DND-41 (cell line): ENCODE results near the gene PPP1R3G.

Source experiments
- ATAC-seq: fragments of 200-7000 bp; cut with Tn5 transposase; 3 replicates; pipeline ENCODE4 v1.9.1; 2021; ENCODE audit warnings: low read depth; ENCODE audit not compliant: insufficient read depth
- DNase-seq: peaks from one replicate; pipeline ENCODE4 v3.0.0-alpha.2; 2020
- H2AFZ ChIP-seq: 2 replicates; pipeline ENCODE4 v1.6.0; 2012; ENCODE audit warnings: low read depth, low read length
- H3K27ac ChIP-seq: 2 replicates; pipeline ENCODE4 v1.5.1; 2012; ENCODE audit warnings: low read length, inconsistent platforms
- H3K27me3 ChIP-seq: fragments of 200-600 bp; sonication (generic); 2 replicates; pipeline ENCODE4 v1.6.0; 2012; ENCODE audit warnings: low read length, mild to moderate bottlenecking, inconsistent platforms; ENCODE audit not compliant: insufficient read depth, poor library complexity
- H3K36me3 ChIP-seq: 2 replicates; pipeline ENCODE4 v1.5.1; 2012; ENCODE audit warnings: low read length, inconsistent platforms; ENCODE audit not compliant: insufficient read depth
- H3K4me1 ChIP-seq: 2 replicates; pipeline ENCODE4 v1.5.1; 2012; ENCODE audit warnings: mild to moderate bottlenecking, low read length; ENCODE audit not compliant: insufficient read depth
- H3K4me2 ChIP-seq: 2 replicates; pipeline ENCODE4 v1.6.0; 2012; ENCODE audit warnings: mild to moderate bottlenecking, moderate library complexity, low read length, inconsistent platforms; ENCODE audit not compliant: insufficient read depth
- H3K4me3 ChIP-seq, 2 experiments: fragments of 200-600 bp in 1 of 2; shearing (Covaris generic) in 1 of 2; 2 replicates each; pipeline ENCODE4 v1.5.1; 2012 to 2016; ENCODE audit warnings: inconsistent platforms in 2 of 2, low read length in 2 of 2, mild to moderate bottlenecking in 2 of 2, low read depth in 1 of 2, moderate library complexity in 1 of 2
- H3K79me2 ChIP-seq: 2 replicates; pipeline ENCODE4 v1.6.0; 2012; ENCODE audit warnings: low read length, inconsistent platforms; ENCODE audit not compliant: insufficient read depth
- H3K9ac ChIP-seq: 2 replicates; pipeline ENCODE4 v1.6.0; 2012; ENCODE audit warnings: low read depth, mild to moderate bottlenecking, inconsistent platforms, low read length, moderate library complexity
- H3K9me3 ChIP-seq: 2 replicates; pipeline ENCODE4 v1.5.1; 2012; ENCODE audit warnings: low read length, moderate library complexity, mild to moderate bottlenecking, inconsistent platforms; ENCODE audit not compliant: insufficient read depth, severe bottlenecking
- H4K20me1 ChIP-seq: 2 replicates; pipeline ENCODE4 v1.6.0; 2012; ENCODE audit warnings: low read length; ENCODE audit not compliant: insufficient read depth
- EZH2 ChIP-seq: IDR thresholded peaks from 3 replicates; pipeline ENCODE4 v1.6.1; 2012; ENCODE audit warnings: borderline replicate concordance, low read depth, mild to moderate bottlenecking, moderate library complexity, low read length, inconsistent platforms; ENCODE audit not compliant: severe bottlenecking
- TF ChIP-seq, protein P1 (sequence below): IDR thresholded peaks from 2 replicates; pipeline ENCODE4 v1.5.1; 2012; ENCODE audit warnings: borderline replicate concordance, low read length, moderate library complexity, mild to moderate bottlenecking; ENCODE audit not compliant: poor library complexity, severe bottlenecking; ENCODE audit errors: extremely low read depth

PPP1R3G gene

DNA sequence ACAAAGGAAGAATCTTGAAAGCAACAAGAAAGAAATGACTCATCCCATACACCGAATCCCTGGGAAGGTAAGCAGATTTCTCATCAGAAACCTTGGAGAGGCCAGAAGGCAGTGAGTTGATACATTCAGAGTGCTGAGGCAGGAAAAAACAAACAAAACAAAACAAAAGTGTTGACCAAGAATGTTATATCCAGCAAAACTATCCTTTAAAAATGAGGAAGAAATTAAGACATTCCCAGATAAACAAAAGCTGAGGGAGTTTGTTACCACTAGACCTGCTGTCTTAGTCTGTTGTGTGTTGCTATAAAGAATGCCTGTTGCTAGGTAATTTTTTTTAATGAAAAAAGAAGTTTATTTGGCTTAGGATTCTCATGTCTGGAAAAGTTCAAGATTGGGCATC is 33.7 kb upstream of the PPP1R3G start:
- no peak for DNase-seq
- Histone ChIP-seq H3K27ac (no peak overlapping the region), H3K4me2 (no peak overlapping the region), H2AFZ (no peak overlapping the region), H3K36me3 (no peaks in the 10 kb centered on the region), H3K9ac (no peak overlapping the region), H3K4me3 (no peak overlapping the region), H3K9me3 (peaks cover 11% of the 10 kb centered on the region), H3K27me3 (no peaks in the 10 kb centered on the region), H3K79me2 (no peaks in the 10 kb centered on the region), H3K4me1 (no peaks in the 10 kb centered on the region), H4K20me1 (no peaks in the 10 kb centered on the region)
- TF ChIP-seq, protein P1, sequence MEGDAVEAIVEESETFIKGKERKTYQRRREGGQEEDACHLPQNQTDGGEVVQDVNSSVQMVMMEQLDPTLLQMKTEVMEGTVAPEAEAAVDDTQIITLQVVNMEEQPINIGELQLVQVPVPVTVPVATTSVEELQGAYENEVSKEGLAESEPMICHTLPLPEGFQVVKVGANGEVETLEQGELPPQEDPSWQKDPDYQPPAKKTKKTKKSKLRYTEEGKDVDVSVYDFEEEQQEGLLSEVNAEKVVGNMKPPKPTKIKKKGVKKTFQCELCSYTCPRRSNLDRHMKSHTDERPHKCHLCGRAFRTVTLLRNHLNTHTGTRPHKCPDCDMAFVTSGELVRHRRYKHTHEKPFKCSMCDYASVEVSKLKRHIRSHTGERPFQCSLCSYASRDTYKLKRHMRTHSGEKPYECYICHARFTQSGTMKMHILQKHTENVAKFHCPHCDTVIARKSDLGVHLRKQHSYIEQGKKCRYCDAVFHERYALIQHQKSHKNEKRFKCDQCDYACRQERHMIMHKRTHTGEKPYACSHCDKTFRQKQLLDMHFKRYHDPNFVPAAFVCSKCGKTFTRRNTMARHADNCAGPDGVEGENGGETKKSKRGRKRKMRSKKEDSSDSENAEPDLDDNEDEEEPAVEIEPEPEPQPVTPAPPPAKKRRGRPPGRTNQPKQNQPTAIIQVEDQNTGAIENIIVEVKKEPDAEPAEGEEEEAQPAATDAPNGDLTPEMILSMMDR = no peak
- no peak for TF ChIP-seq EZH2
- ATAC-seq = no peak

DNA sequence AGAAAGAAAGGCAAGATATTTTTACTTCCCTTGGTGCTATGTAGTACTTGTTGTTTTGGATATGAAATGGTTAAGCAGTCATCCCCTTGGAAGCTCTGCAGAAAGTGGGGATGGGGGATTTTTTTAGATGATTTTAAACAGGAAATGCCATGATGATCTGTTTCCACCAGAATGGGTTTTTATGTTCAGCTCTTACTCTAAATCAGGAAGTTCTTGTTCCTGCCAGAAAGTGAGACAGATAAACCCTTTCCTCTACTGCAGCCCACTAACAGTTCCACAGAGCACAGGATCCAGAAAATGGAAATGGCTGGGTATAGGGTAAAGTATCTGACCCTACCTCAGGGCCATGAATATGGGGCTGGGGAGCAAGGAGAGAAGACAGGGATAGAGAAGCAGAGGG is 32.1 kb upstream of the PPP1R3G start:
- H3K27ac ChIP-seq = no peak overlapping the region
- H2AFZ ChIP-seq = no peak overlapping the region

DNA sequence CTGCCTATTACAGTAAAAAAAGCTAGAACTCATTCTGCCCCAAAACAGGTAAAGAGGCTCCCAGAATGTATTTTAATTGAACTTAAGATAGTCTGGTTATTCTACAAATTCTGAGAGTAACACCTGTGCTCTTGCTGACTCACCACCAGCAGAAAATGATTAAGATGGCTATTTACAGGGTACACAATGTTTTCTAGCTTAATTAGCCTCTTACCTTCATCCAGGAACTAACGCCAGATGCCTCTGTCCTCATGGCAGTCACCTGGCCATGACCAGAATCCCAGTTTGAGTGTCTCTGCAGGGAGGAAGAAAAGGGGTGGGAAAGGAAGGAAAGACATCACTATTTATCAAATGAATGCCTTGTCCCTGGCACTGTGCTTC is 31.3 kb upstream of the PPP1R3G start:
- Histone ChIP-seq H4K20me1 (no peaks in the 10 kb centered on the region), H3K27me3 (no peaks in the 10 kb centered on the region), H3K9me3 (peaks cover 11% of the 10 kb centered on the region), H3K27ac (no peak overlapping the region), H3K4me2 (no peak overlapping the region), H3K79me2 (no peaks in the 10 kb centered on the region), H2AFZ (no peak overlapping the region), H3K9ac (no peak overlapping the region), H3K36me3 (no peaks in the 10 kb centered on the region), H3K4me3 (no peak overlapping the region), H3K4me1 (no peaks in the 10 kb centered on the region)
- DNase-seq = no peak
- ATAC-seq = no peak
- TF ChIP-seq, protein P1 = no peak
- no peak for TF ChIP-seq EZH2

More for the DNA sequence above, 32.1 kb upstream of the PPP1R3G start:
- ATAC-seq (no peak), DNase-seq (no peak)
- Histone ChIP-seq H3K9me3 (peaks cover 11% of the 10 kb centered on the region), H4K20me1 (no peaks in the 10 kb centered on the region), H3K4me1 (no peaks in the 10 kb centered on the region), H3K79me2 (no peaks in the 10 kb centered on the region), H3K9ac (no peak overlapping the region), H3K36me3 (no peaks in the 10 kb centered on the region), H3K27me3 (no peaks in the 10 kb centered on the region), H3K4me3 (no peak overlapping the region), H3K4me2 (no peak overlapping the region)
- TF ChIP-seq EZH2 = no peak
- TF ChIP-seq, protein P1 = no peak

DNA sequence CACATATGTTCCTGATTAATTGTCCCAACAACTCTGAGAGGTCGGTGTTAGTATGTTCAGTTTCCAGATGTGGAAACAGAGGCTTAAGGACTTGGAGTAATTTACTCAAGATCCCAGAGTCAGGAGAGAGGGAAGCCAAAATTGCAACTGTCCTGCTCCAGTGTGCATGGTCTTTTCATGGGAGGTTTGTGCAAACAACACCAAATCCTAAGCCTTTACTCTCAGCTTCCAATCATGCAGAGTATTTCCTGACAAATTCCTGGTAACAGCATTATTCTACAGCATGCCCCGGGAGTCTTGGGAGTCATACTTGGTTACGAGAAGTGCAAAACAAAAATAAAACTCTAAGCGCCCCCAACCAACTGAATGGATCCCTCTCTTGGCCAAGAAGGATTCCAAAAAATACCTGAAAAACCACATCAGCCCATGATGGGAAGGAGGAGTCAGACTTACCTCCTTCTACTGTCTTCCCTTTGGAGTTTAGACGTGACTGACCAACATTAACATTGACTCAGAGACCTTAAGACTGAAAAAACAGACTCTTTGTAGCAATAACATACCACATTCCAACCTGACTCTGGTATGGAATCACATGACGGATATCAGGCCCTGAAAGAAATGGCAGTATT is 30.8 kb upstream of the PPP1R3G start:
- Histone ChIP-seq H3K27me3 (no peaks in the 10 kb centered on the region), H3K27ac (no peak overlapping the region), H3K4me2 (no peak overlapping the region), H3K4me3 (no peak overlapping the region), H3K9ac (no peak overlapping the region), H3K79me2 (no peaks in the 10 kb centered on the region), H3K9me3 (peaks cover 11% of the 10 kb centered on the region), H2AFZ (no peak overlapping the region), H3K36me3 (no peaks in the 10 kb centered on the region), H3K4me1 (no peaks in the 10 kb centered on the region), H4K20me1 (no peaks in the 10 kb centered on the region)
- no peak for ATAC-seq
- DNase-seq = no peak
- no peak for TF ChIP-seq EZH2
- TF ChIP-seq, protein P1 = no peak
